Erythroblast (primary cell): ENCODE results near the gene TTL.

Source experiments
- GATA1 ChIP-seq: IDR thresholded peaks from 2 replicates; pipeline ENCODE4 v1.6.1; 2011; ENCODE audit warnings: low read depth, mild to moderate bottlenecking, control low read depth, low read length, moderate library complexity
- POLR2A ChIP-seq: IDR thresholded peaks from 2 replicates; pipeline ENCODE4 v1.6.1; 2011; ENCODE audit warnings: mild to moderate bottlenecking, low read length

DNA sequence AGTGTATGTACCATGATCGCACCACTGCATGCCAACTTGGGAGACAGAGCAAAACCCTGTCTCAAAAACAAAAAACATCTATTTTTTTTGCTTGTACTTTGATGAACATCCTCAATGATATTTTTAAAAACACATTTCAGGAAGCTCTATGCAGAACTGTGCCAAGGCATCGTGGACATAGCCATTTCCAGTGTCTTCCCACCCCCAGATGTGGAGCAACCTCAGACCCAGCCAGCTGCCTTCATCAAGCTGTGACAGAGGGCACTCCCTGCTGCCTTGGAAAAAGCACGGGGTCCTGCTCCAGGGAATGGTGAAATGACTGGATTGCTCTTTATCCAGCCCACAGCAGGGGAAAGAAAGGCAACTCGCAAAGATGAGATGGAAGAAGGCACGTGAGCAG is 46.6 kb downstream of the TTL start:
- TF ChIP-seq POLR2A (no peak), GATA1 (no peak)
